AG20443 (cell line): ENCODE results near the gene CEACAM19.
"Not testable (repeated sequence)": the region's sequence is repeated elsewhere in the genome, so short reads cannot be mapped to it uniquely, and the experiment has no call there.

Experiments
- DNase-seq: peaks from one replicate; pipeline ENCODE4 v3.0.0; 2012; ENCODE audit warnings: low spot score, mixed read lengths

Gene CEACAM19

GRCh38 chr19:44671400-44671799 lies at the start of gene CEACAM19:
Gene CEACAM19 (plus strand): TSS chr19:44671482. CDS start chr19:44671932, 450 bp downstream.
- DNase-seq: no peak

GRCh38 chr19:44623080-44623479 lies 48.2 kb upstream of the CEACAM19 start:
- peak; percentile 57 for DNase-seq

- no peak for DNase-seq
Measured at GRCh38 chr19:44623626-44624025, 47.7 kb upstream of the CEACAM19 start.

- no peak for DNase-seq
Measured at GRCh38 chr19:44624840-44625354, 46.4 kb upstream of the CEACAM19 start.

GRCh38 chr19:44625637-44626036 lies 45.6 kb upstream of the CEACAM19 start:
- not testable (repeated sequence) for DNase-seq

- peak; percentile 90 for DNase-seq
Measured at GRCh38 chr19:44626048-44626624, 45.1 kb upstream of the CEACAM19 start.

- DNase-seq: no peak
Measured at GRCh38 chr19:44627631-44628030, 43.7 kb upstream of the CEACAM19 start.

GRCh38 chr19:44628793-44629192 lies 42.5 kb upstream of the CEACAM19 start:
- no peak for DNase-seq

GRCh38 chr19:44631611-44632010 lies 39.7 kb upstream of the CEACAM19 start:
- not testable (repeated sequence) for DNase-seq

GRCh38 chr19:44634058-44634457 lies 37.2 kb upstream of the CEACAM19 start:
- not testable (repeated sequence) for DNase-seq

GRCh38 chr19:44634785-44635184 lies 36.5 kb upstream of the CEACAM19 start:
- no peak for DNase-seq

- peak; percentile 22 for DNase-seq
Measured at GRCh38 chr19:44635581-44636438, 35.5 kb upstream of the CEACAM19 start.

GRCh38 chr19:44636439-44637389 lies 34.6 kb upstream of the CEACAM19 start:
- DNase-seq: no peak

GRCh38 chr19:44637390-44637764 lies 33.9 kb upstream of the CEACAM19 start:
- DNase-seq: no peak

- DNase-seq: peak; percentile 49
Measured at GRCh38 chr19:44640518-44640917, 30.8 kb upstream of the CEACAM19 start.

GRCh38 chr19:44641501-44642265 lies 29.6 kb upstream of the CEACAM19 start:
- DNase-seq: no peak

GRCh38 chr19:44642377-44642776 lies 28.9 kb upstream of the CEACAM19 start:
- no peak for DNase-seq

GRCh38 chr19:44643605-44644401 lies 27.5 kb upstream of the CEACAM19 start, which contains the start of gene PVR:
Gene PVR (plus strand): TSS chr19:44643910. CDS start chr19:44644097, 187 bp downstream.
- peak; percentile 98 for DNase-seq

- DNase-seq: peak; percentile 54
Measured at GRCh38 chr19:44644402-44645016, 26.8 kb upstream of the CEACAM19 start.
